22Rv1 (cell line): ENCODE data around the gene LGI2.

Source experiments
- H3K27ac ChIP-seq: fragments of 450-650 bp; 2 replicates; pipeline ENCODE4 v1.5.1; 2017
- CTCF ChIP-seq: fragments of 450-650 bp; IDR thresholded peaks from 2 replicates; pipeline ENCODE4 v1.5.1; 2017; ENCODE audit warnings: mild to moderate bottlenecking
- ZFX ChIP-seq: fragments of 450-650 bp; IDR thresholded peaks from 2 replicates; pipeline ENCODE4 v1.6.1; 2017; ENCODE audit warnings: antibody characterized with exemption, borderline replicate concordance

Gene LGI2

DNA sequence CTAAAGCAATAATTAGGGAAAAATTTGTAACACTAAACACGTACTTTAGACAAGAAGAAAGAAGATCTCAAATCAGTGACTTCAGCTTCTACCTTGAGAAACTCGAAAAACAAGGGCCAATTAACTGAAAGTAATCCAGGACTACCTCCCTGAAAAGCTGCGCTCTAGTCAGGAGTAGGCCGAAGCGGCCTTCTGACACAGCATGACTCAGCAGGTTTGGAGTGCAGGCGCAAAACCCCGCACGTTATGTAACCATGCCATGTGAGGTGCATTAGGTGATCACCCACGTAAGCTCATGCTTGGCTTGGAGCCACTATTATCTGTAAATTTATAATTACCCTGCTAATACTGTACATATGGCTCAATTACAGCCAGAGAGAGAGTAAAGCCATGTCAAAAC, 65.1 kb downstream of the LGI2 start:
- TF ChIP-seq ZFX: no peak
- no peak for TF ChIP-seq CTCF
- H3K27ac ChIP-seq: no peak overlapping the region

DNA sequence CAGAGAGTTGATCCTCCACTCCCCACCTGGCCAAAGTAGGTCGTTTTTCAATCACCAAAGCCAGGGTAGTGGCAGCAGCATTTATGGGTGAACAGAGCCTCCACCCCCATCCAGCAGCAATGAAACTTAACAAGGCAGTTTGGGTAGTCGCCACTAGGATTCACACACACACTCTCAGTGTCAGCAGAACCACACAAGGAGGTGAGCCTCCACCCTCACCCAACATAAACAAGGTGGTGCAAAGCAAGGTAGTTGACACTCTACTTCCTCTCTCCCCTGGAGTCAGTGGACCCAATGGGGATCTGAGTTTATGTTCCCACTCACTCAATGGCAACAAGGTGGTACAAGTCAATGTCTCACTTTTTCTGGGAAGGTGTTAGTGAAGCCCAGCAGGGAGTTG, 67.5 kb downstream of the LGI2 start:
- TF ChIP-seq CTCF (no peak), ZFX (no peak)
- H3K27ac ChIP-seq: no peak overlapping the region

- H3K27ac ChIP-seq: no peak overlapping the region
Measured at GRCh38 chr4:24957886-24958285, 72.9 kb downstream of the LGI2 start.

GRCh38 chr4:24956763-24957162, 74.0 kb downstream of the LGI2 start:
- H3K27ac ChIP-seq: no peak overlapping the region
- no peak for TF ChIP-seq ZFX
- no peak for TF ChIP-seq CTCF

More at GRCh38 chr4:24957886-24958285, 72.9 kb downstream of the LGI2 start:
- no peak for TF ChIP-seq ZFX
- no peak for TF ChIP-seq CTCF

DNA sequence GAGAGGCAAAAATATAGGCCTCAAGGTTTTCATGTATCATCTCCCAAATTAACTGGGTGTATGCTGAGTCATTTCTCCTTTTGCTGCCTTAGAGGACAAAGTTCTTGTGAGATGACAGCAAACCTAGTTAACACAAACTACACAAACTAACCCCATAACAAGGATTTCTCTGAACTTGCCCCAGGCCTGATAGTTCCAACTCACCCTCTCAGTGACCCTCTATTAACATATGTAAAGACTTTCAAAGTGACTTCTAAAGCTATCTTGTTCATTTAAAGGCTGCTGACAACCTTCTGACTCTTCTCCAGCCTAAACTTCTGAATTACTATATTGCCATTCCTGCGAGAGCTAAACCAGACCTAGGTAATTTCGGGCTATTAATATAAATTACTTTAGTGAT, 74.7 kb downstream of the LGI2 start:
- H3K27ac ChIP-seq: no peak overlapping the region
- TF ChIP-seq CTCF: no peak

- no peak overlapping the region for H3K27ac ChIP-seq
- no peak for TF ChIP-seq CTCF
- no peak for TF ChIP-seq ZFX
Measured at GRCh38 chr4:24952667-24953066, 78.1 kb downstream of the LGI2 start.

GRCh38 chr4:24949970-24950369, 80.8 kb downstream of the LGI2 start:
- no peak for TF ChIP-seq CTCF
- no peak for TF ChIP-seq ZFX
- no peak overlapping the region for H3K27ac ChIP-seq
